Stimulated activated CD8-positive, alpha-beta memory T cell treated with anti-CD3 and anti-CD28 coated beads, Interleukin-7, amount 100 ng/mL, for 4 hours (primary cell): Measurements from ENCODE around the gene EPS8L2.
"Not testable (repeated sequence)": the region's sequence is repeated elsewhere in the genome, so short reads cannot be mapped to it uniquely, and the experiment has no call there.

Experiments used
- DNase-seq, 2 donors: peaks; one replicate each; pipeline ENCODE4 v3.0.0-alpha.2; 2020; ENCODE audit warnings: low read depth in 2 of 2

The EPS8L2 gene

GRCh38 chr11:725624-726202 lies 19.7 kb downstream of the EPS8L2 start:
- no peak for DNase-seq

DNA sequence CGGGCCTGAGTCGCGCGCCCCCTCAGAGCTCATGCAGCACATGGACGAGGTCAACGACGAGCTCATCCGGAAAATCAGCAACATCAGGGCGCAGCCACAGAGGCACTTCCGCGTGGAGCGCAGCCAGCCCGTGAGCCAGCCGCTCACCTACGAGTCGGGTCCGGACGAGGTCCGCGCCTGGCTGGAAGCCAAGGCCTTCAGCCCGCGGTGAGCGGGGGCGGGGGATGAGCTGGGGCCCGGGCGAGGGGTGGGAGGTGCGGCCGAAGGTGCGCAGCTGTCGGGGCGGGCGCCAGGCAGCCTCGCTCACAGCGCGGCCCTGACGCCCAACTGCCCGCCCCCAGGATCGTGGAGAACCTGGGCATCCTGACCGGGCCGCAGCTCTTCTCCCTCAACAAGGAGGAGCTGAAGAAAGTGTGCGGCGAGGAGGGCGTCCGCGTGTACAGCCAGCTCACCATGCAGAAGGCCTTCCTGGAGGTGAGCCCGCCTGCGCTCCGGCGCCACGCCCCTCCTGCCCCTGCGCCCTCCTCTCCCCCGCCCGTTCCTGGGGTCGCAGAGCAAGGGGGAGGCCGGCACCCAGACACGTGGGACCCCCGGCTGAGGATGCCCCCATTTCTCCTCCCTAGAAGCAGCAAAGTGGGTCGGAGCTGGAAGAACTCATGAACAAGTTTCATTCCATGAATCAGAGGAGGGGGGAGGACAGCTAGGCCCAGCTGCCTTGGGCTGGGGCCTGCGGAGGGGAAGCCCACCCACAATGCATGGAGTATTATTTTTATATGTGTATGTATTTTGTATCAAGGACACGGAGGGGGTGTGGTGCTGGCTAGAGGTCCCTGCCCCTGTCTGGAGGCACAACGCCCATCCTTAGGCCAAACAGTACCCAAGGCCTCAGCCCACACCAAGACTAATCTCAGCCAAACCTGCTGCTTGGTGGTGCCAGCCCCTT lies 20.5 kb downstream of the EPS8L2 start:
- DNase-seq: peak in 1 of 2 donors; percentile 52

GRCh38 chr11:727281-727701 lies 21.3 kb downstream of the EPS8L2 start:
- no peak for DNase-seq

- peak; percentile 52 to 62 for DNase-seq
Observed at GRCh38 chr11:727859-728748, 22.1 kb downstream of the EPS8L2 start.

DNA sequence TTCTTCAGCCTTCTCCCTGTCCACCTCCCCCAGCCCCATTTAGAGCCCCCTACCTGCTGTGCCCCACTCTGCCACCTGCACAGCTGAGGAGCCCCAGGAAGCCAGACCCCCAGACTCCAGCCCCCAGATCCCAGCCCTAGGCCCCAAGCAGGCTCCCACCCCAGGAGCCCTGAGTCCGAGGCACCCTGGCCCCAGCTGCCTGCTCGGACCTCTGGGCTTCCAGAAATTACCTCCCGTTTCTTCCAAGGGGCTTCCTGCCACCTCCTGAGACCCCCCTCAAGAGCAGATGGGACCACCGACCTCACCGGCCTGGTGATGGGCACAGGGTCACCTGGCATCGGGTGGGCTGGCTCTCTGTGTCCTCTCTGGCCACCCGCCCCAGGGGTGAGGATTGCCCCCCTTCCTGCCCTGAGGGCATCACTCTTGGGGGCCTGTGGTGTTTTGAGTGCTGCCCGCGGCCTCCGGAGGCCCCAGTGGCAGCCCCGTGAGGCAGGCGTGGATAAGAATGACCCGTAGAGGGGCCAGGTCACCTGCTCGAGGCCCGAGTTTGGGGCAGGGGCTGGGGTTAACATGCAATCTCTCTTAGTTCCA lies 23.0 kb downstream of the EPS8L2 start:
- no peak for DNase-seq

DNA sequence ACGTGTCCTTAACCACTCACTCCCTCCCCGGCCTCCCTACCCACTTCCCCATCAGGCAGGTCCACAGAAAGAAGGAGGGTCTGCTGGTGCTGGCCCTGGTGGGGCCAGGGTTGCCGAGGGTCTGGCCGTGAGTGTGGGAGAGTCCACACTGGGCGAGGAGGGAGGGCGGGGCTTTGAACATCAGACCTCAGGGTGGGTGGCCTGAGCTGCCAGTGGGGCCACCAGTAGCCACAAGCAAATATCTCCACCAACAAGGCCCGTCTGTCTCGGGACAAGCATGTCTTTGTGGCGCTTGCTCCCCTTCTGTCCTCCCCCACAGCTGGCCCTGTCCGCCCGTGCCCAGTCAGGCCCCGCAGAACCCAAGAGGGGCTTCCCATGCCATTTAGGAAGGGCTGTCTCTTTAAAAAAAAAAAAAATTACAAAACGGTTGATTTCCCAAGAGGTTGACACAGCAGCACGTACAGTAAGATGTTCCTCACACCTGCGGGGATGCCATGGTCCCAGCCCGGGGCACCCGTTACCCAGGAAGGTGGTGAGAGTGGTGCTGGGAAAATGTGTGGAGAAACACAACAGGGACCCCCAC lies 23.6 kb downstream of the EPS8L2 start:
- no peak for DNase-seq

- no peak for DNase-seq
Observed at GRCh38 chr11:733072-733471, 27.0 kb downstream of the EPS8L2 start.

- not testable (repeated sequence) for DNase-seq
Observed at GRCh38 chr11:734541-734940, 28.5 kb downstream of the EPS8L2 start.

DNA sequence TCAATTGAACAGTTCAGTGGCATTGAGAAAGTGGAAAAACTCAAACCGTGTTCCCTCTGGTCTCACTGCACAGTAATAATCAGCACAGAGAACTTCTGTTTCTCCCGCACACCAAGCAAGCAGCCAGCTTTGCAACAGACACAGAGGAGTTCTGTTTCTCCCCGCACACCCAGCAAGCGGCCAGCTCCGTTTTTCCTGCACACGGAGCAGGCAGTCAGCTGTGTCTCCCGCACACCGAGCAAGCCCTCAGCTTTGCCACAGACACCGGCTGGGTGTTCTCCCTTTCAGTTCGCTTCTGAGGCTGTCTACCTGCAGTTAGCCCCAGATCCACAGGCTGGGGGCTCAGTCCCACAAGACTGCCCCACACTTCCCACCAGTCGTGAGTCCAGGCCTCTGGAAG lies 31.3 kb downstream of the EPS8L2 start:
- DNase-seq: no peak

DNA sequence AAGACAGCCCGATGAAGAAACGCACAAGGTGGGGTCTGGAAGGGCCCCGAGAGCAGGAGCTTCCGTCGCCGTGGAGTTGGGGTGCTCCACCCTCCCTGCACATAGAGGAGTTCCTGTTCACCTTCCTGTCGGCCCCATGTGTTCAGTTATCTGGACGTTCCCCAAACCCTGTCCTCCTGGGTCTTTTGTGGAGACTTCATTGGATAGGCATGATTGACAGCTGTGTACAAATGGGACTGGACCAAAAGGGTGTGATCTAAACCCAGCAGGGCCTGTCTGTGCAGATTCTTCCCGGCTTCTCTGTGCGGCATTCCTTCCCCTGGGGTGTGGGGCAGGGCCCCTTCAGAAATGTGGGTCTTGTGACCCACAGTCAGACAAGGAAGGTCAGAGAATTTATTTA lies 31.9 kb downstream of the EPS8L2 start:
- not testable (repeated sequence) for DNase-seq

DNA sequence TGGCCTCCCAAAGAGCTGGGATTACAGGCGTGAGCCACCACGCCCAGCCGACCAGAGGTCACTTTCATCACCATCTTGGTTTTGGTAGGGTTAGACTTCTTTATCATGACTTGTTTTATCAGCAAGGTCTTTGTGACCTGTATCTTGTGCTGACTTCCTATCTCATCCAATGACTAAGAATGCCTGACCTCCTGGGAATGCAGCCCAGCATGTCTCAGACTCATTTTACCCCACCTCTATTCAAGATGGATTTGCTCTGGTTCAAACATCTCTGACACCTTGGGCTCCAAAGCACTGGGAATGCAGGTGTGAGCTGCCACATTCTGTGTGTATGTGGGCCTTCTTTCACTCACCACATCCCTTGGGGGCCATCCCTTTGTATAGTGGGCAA lies 36.1 kb downstream of the EPS8L2 start:
- no peak for DNase-seq

DNA sequence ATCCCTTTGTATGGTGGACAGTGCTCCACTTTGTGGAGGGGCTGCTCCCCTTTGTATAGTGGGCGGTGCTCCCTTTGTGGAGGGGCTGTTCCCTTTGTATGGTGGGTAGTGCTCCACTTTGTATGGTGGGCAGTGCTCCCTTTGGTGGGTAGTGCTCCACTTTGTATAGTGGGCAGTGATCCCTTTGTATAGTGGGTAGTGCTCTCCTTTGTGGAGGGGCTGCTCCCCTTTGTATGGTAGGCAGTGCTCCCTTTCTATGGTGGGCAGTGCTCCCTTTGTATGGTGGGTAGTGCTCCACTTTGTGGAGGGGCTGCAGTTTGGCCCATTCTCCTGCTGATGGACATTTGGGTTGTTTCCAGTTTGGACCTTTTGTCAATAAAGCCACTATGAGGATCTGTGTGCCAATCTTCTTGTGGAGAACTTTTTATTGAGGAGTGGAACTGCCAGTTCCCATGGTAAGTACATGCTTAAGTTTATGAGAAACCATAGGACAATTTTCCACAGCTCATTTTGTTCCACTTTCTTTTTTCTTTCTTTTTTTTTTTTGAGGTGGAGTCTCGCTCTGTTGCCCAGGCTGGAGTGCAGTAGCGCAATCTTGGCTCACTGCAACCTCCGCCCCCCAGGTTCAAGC lies 36.7 kb downstream of the EPS8L2 start:
- DNase-seq: no peak

DNA sequence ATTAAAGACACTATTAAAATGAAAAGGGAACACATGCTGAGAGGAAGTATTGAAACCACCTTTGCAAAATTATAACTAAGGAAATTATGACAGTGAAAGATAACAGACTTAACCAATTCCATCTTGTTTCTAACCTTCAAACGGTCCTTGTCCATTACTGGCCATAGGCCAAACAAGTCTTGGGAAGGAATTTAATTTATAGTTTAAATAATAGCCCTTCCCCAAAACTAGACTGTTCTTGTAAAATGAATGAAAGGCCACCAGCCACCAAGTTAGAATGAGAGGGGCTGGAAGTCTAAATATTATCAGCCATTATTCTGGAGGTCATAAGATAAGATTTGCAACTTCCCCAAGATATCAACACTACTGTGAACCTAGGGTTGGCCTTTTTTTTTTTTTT lies 39.4 kb downstream of the EPS8L2 start:
- no peak for DNase-seq

DNA sequence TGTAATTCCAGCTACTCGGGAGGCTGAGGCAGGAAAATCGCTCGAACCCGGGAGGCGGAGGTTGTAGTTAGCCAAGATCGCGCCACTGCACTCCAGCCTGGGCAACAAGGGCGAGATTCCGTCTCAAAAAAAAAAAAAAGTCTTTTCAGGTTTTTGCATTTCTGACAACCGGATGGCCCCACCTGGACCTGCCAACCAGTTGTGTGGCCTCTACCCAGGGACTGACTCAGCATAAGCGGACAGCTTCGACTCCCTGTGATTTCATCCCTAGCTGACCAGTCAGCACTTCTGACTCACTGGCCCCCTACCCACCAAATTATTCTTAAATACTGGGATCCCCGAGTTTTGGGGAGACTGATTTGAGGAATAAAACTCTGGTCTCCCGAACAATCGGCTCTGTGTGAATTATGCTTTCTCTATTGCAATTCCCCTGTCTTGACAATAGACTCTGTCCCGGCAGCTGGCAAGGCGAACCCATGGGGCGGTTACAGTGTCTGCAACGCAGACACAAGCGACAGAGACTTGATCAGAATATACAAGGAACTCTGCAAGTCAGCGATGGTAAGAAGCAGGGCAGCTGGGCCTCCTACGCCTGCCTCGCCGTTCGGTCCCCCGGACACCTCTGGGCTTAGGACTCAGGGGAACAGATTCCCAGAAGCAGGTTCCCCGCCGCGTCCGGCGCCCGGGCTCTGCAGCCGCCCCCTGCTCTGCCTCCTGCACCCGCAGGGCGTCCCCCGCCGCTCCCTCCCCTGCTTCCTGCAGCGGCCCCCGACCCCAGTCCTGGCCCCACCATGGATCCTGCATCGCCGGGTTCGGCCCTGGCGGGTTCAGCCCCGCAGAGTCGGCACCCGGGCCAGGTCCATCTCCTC lies 40.5 kb downstream of the EPS8L2 start:
- DNase-seq: no peak

DNA sequence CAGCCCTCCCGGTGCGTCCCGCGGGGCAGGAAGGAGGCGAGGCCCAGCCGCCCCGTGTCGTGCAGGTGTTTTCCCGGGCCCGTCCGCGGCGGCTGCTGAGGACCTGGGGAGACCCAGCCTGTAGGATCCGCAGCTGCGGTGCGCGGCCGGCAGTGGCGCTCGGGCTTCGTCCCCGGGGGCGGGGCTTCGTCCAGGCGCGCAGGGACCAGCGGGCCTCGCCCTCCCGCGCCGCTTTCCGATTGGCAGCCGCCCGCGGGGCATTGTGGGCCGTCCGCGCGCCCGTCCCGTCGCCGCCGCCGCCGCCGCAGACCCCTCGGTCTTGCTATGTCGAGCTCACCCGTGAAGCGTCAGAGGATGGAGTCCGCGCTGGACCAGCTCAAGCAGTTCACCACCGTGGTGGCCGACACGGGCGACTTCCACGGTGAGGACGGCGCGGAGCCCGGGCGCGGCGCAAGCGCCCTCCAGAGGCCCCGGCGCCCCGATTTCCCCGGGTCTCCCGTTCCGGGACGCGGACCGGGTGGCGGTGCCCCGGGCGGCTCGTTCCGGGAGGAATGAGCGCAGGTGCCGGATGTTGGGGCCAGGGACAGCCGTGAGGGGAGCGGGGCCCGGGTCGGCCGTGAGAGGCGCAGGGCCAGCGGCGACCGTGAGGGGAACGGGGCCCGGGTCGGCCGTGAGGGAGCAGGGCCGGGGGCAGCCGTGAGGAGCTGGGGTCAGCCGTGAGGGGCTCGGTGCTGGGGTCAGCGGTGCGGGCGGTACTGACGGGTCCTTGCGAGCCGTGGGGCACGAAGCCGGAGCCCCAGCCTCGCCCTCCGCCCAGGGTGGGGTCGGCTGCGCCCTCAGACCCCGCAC lies 41.4 kb downstream of the EPS8L2 start, which contains the start of gene TALDO1:
TSS of gene TALDO1 (plus strand) at position 307 of the 849 bp plus-strand sequence. CDS start at position 325, 18 bp downstream.
- DNase-seq: peak; percentile 49 to 79

DNA sequence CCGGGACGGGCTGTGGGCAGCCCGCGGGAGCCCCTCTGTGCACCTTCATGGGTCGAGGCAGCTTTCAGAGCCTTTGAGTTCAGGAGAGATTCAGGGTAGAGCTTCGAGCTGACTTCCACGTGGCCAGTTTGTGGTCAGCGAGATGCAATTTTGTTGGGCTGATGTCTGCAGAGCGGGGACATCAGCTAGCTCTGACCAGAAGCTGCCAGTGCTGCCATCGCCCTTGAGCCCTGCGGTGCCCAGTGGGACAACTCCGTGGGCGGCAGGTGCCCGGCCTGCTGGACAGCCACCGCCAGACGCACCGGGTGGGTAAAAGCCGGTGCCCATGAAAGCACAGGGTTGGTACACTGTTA lies 42.0 kb downstream of the EPS8L2 start:
- DNase-seq: no peak

GRCh38 chr11:749731-750130 lies 43.7 kb downstream of the EPS8L2 start:
- DNase-seq: no peak

GRCh38 chr11:760236-760635 lies 54.2 kb downstream of the EPS8L2 start:
- no peak for DNase-seq

DNA sequence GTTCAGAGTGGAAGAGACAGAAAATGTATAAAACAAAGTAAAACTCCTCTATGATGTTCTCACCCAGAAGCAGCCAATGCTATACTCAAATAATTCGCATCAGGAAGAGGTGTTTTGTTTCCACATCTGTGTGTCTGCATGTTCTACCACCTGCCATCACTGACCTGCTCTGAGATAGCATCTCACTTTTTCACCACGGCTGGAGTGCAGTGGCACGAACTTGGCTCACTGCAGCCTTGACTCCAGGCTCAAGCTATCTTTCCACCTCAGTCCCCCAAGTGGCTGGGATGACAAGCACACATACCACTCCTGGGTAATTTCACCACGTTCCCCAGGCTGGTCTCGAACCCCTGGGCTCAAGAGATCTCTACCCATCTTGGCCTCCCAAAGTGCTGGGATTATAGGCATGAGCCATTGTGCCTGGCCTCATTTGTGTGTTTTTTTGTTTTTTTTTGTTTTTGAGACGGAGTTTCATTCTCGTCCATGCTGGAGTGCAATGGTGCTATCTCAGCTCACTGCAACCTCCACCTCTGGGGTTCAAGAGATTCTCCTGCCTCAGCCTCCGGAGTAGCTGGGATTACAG lies 55.6 kb downstream of the EPS8L2 start:
- DNase-seq: no peak
